Stomach (tissue), 4 donors: ENCODE data around the gene FIBP.

Source experiments
- EP300 ChIP-seq: sonication (generic); formaldehyde crosslinking; IDR thresholded peaks from one replicate; pipeline ENCODE4 v1.6.1; 2017; ENCODE audit warnings: antibody characterized with exemption
- POLR2AphosphoS5 ChIP-seq, 3 donors: sonication (generic); formaldehyde crosslinking; IDR thresholded peaks; one replicate each; pipeline ENCODE4 v1.6.1; 2016; ENCODE audit warnings: antibody characterized with exemption in 3 of 3
- TF ChIP-seq, protein P1 (sequence below), 7 experiments: fragments of 450-650 bp in 4 of 7; fragments of 200-600 bp in 3 of 7; sonication (generic) in 3 of 7; IDR thresholded peaks; one replicate each; pipeline ENCODE4 v1.5.1; 2016 to 2019; ENCODE audit warnings: antibody characterized with exemption in 7 of 7, control low read depth in 2 of 7, mild to moderate bottlenecking in 1 of 7

DNA sequence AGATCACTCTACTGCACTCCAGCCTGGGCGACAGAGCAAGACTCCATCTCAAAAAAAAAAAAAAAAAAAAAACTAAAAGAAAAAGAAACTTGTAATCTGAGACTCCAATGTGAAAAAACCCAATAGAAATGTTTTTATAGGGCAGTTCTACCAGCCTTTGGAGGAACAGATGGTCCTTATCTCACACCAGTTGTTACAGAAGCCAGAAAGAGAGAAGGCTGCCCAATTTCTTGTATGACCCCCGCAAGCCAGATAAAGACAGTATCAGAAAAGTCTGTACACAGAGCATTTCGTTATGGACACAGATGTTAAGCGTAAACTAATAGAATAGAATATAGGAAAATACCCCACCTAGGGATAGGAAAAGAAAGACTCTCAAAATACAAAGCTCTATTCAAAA, 45.7 kb upstream of the FIBP start:
- TF ChIP-seq, protein P1, sequence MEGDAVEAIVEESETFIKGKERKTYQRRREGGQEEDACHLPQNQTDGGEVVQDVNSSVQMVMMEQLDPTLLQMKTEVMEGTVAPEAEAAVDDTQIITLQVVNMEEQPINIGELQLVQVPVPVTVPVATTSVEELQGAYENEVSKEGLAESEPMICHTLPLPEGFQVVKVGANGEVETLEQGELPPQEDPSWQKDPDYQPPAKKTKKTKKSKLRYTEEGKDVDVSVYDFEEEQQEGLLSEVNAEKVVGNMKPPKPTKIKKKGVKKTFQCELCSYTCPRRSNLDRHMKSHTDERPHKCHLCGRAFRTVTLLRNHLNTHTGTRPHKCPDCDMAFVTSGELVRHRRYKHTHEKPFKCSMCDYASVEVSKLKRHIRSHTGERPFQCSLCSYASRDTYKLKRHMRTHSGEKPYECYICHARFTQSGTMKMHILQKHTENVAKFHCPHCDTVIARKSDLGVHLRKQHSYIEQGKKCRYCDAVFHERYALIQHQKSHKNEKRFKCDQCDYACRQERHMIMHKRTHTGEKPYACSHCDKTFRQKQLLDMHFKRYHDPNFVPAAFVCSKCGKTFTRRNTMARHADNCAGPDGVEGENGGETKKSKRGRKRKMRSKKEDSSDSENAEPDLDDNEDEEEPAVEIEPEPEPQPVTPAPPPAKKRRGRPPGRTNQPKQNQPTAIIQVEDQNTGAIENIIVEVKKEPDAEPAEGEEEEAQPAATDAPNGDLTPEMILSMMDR (IDR thresholded peaks at IDR 0.05): no peak
- TF ChIP-seq EP300 (no peak), POLR2AphosphoS5 (IDR thresholded peaks at IDR 0.05) (no peak)
